Activated CD4-positive, alpha-beta T cell treated with anti-CD3 and anti-CD28 coated beads for 1 hour (primary cell): ENCODE results near the gene LPAR1.

Source experiments
- DNase-seq: peaks from one replicate; pipeline ENCODE4 v3.0.0-alpha.2; 2020

Gene LPAR1

DNA sequence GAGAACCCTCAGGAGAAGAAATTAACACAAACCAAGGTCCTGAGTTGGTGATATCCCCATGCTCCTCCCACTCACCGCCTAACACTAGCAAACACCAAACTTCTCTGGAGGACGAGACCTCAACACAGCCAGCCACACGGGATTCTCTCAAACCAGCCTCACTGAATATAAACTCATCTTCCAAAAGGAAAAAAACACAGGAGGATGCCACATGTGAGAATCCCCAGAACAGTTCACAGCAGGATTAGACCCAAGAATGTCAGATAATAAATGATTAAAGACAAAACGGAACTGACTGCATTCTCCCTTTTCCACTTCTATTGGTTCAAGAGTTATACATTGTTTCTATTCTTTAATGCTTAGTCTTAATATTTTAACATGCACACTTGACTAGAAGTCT is 89.2 kb downstream of the LPAR1 start:
- DNase-seq: no peak

DNA sequence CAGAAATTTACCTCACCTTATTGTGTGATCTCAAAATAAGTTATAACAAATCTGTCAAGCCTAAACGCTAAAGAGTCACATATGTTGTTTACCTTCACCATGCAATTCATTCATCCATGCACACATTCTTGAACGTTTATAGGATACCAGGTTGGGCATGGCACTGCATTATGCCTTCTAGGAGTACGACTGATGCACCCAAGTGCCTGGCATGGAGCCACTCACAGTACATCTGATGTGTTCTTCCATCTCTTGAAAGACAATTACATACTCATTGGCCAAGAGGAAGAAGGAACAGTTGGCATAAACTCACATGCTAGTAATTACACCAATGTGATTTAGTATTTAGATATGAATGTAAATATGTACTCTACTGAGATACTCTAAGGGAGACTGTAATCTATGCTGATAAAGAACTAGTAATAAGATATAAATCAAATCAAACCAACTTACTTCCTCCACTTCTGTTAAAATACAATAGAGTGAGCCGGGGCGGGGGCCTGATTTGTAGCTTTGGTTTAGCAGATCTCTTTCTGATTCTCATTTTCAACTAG is 90.7 kb downstream of the LPAR1 start:
- no peak for DNase-seq

- no peak for DNase-seq
These were observed 95.7 kb downstream of the LPAR1 start for GRCh38 chr9:110942522-110942921.

DNA sequence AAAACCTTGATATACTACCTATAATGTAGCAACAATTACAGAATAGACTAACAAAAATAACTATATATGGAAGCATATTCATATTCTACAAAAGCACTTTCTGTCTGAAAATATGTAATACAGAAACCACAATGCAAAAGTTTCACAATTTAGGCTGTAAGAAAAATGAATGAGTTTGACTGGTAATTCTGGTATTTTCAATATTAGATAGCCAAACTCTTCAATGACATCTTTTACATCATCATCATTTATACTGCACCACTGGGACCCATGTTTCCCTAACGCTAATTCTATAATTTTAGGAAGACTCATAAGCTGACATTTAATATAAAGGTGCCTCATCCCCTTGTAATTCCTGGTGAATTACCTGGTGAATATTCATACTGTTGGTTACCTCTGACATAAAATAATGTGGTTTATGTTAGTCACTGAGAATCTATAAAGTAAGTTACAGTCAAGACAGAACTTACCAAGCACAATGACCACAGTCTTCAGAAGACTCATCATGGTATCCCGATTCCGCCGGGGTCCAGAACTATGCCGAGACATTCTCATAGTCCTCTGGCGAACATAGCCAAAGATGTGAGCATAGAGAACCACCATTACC is 97.2 kb downstream of the LPAR1 start:
- DNase-seq: no peak

DNA sequence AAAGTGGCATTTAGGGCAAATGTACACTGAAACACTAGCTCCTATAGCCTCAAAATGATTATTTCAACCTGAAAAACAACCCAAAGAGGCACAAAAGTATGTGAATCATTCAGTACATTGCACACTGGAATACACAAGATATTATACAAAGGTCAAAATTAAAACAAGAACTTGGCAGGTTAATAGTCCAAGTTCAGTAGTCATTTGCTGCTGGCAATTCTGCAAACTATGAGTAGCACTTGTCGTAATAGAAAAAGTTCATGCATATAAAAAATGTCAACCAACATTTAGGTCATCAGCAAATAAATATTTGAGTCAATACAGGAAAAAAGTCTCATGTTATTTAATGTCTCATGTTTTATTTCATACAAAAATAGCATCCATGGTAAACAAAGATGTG is 98.7 kb downstream of the LPAR1 start:
- no peak for DNase-seq

- DNase-seq: no peak
These were observed 99.2 kb downstream of the LPAR1 start for GRCh38 chr9:110939047-110939446.

DNA sequence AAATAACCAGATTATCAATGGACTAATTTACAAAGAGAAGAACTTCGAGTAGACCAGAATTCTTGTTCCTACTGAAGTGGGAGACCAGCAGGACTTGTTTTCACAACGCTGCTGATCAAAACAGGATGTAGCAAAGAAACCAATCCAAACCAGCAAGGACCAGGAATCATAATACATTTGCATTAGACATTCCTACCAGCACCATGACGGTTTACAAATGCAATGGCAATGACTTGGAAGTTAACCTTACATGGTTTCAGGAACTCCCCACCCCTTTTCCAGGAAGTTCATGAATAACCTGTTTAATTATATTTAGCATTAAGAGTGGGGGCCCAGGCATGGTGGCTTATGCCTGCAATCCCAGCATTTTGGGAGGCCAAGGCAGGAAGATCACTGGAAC is 100.0 kb downstream of the LPAR1 start:
- DNase-seq: no peak

- no peak for DNase-seq
These were observed 101.4 kb downstream of the LPAR1 start for GRCh38 chr9:110936719-110937452.

DNA sequence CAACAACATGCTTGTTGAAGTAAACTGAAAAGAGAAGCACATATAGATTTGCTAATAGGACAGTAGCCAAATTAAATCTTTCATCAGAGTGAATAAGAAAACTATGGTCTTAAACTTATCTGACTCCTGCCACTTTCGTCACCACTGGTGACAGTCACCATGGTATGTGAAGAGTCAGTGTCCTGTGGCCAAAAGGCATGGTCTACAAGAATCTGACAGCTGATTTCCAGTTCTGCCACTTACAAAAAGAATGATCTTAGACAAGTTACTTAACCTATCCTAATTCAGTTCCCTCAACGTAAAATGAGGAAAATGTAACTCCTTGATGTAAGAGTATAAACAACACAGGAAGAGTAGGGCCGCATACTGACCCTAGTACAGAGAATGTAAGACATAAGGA is 102.0 kb downstream of the LPAR1 start:
- DNase-seq: no peak

DNA sequence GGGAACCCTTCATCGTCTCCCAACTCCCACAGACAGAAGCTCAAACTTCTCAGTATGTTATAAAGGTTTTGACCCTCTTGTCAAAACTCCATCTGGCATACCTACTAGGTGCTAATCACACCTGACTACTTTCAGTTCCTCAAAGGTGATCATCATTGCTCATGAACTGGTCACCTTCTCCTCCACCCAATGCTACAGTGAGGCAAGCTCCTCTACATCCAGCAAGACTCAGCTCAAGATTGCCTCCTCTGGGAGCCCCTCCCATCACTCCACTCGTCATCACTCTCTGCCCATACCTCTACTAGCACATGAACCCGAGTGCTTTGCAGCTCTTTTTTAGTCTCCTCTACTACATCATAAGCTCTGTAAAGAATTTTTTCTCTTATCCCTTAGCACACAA is 102.4 kb downstream of the LPAR1 start:
- no peak for DNase-seq

GRCh38 chr9:110933350-110934001 is 104.8 kb downstream of the LPAR1 start:
- DNase-seq: no peak

- no peak for DNase-seq
These were observed 105.4 kb downstream of the LPAR1 start for GRCh38 chr9:110932863-110933262.

- no peak for DNase-seq
These were observed 109.7 kb downstream of the LPAR1 start for GRCh38 chr9:110928599-110928998.

GRCh38 chr9:110926828-110927487 is 111.3 kb downstream of the LPAR1 start:
- no peak for DNase-seq

GRCh38 chr9:110923601-110924000 is 114.7 kb downstream of the LPAR1 start:
- no peak for DNase-seq

- no peak for DNase-seq
These were observed 116.1 kb downstream of the LPAR1 start for GRCh38 chr9:110922145-110922544.

DNA sequence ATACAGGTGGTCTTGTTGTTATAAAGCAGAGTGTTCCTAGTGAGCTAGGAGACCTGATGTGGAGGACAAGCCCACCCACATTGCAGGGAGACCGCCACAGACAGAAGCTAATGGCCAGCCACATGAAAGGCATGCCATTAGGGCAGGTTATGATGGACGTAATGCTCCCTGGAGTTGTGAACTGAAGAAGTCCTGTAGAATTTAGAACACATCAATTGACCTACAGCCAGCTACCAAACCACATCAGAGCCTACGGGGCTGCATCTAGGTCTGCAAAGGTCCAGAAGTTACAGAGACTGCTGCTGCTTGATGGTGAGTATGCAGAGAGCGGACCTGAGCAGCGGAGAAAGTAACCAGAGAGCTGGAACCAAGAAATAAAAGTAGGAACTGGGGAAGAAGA is 116.6 kb downstream of the LPAR1 start:
- DNase-seq: no peak

GRCh38 chr9:110919609-110920008 is 118.7 kb downstream of the LPAR1 start:
- no peak for DNase-seq

GRCh38 chr9:110919050-110919435 is 119.2 kb downstream of the LPAR1 start:
- no peak for DNase-seq

DNA sequence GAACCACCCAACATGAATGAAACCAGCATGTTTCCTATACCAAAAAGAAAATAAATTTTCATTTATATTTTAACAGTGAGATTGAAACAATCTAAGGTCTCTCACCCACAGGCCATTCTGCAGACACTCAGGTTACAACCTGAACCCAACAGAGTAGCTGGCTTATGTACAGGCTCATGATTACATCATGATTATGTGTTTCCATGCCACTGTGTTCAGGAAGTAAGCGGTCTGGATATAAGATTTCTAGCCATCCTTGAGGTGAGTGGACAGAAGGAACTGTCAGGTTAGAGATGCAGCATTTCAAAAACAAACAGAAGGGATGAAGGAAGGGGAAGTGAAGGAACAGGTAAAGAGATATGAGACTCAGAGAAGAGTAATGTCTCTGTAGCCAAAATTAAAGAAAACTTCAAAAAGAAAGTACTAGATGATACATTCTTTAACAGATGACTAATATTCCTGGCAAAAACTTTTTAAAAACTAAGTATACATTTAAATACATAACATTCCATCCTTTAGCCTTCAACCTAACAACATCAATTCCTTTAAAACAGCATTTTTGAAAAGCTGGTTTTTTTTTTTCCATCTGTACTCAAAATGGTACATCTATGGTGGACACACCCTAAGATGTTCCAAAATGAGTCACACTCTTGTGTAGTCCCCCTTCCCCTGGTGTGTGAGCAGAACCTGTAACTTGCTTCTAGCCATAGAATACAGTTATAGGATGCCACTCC is 119.8 kb downstream of the LPAR1 start:
- DNase-seq: no peak

GRCh38 chr9:110916403-110916802 is 121.9 kb downstream of the LPAR1 start:
- DNase-seq: no peak

GRCh38 chr9:110912419-110913291 is 125.6 kb downstream of the LPAR1 start:
- DNase-seq: no peak
